Gastrocnemius medialis (tissue), 4 donors: ENCODE results near the gene AATK. TPM values are rescaled to one million over a fixed set of nuclear protein-coding genes. Genes with fewer than 3 reads are reported as not detected.

ENCODE experiments used
- ATAC-seq, 2 donors: fragments of 150-250 bp; one replicate each; pipeline ENCODE4 v1.9.1; 2016
- DNase-seq, 2 donors: peaks; one replicate each; pipeline ENCODE4 v3.0.0-alpha.2; 2019
- H3K27ac ChIP-seq, 4 donors: fragments of 200-600 bp; sonication (generic); 1 replicate in 1 of 4; 2 replicates in 3 of 4; pipeline ENCODE4 v1.5.1; 2016 to 2018; ENCODE audit warnings: mild to moderate bottlenecking in 2 of 4, moderate library complexity in 1 of 4
- H3K27me3 ChIP-seq, 3 donors: fragments of 200-600 bp; sonication (generic) in 2 of 3; 1 replicate in 1 of 3; 2 replicates in 2 of 3; pipeline versions ENCODE4 v1.5.1 to v1.6.0; 2016 to 2019; ENCODE audit warnings: mild to moderate bottlenecking in 1 of 3, moderate library complexity in 1 of 3
- H3K36me3 ChIP-seq, 2 donors: fragments of 200-600 bp; sonication (generic) in 1 of 2; one replicate each; pipeline ENCODE4 v1.5.1; 2017 to 2018
- H3K4me1 ChIP-seq, 2 donors: fragments of 200-600 bp; sonication (generic) in 1 of 2; one replicate each; pipeline ENCODE4 v1.5.1; 2016 to 2017; ENCODE audit warnings: mild to moderate bottlenecking in 2 of 2
- H3K4me3 ChIP-seq, 4 donors: fragments of 200-600 bp; sonication (generic) in 3 of 4; 1 replicate in 1 of 4; 2 replicates in 3 of 4; pipeline ENCODE4 v1.5.1; 2016 to 2019; ENCODE audit warnings: mild to moderate bottlenecking in 2 of 4
- H3K9me3 ChIP-seq, 3 donors: fragments of 200-600 bp; sonication (generic) in 2 of 3; 1 replicate in 1 of 3; 2 replicates in 2 of 3; pipeline ENCODE4 v1.5.1; 2016 to 2019
- CTCF ChIP-seq, 5 experiments: fragments of 450-650 bp in 3 of 5; fragments of 200-600 bp in 2 of 5; sonication (generic) in 2 of 5; IDR thresholded peaks in 4 of 5; conservative IDR thresholded peaks in 1 of 5; 1 replicate in 4 of 5; 2 replicates in 1 of 5; pipeline ENCODE4 v1.5.1; 2016 to 2019; ENCODE audit warnings: antibody characterized with exemption in 5 of 5, mild to moderate bottlenecking in 3 of 5, moderate library complexity in 3 of 5
- POLR2A ChIP-seq, 2 donors: fragments of 450-650 bp; IDR thresholded peaks; one replicate each; pipeline ENCODE4 v1.6.1; 2017; ENCODE audit warnings: antibody characterized with exemption in 2 of 2, mild to moderate bottlenecking in 2 of 2, moderate library complexity in 2 of 2
- in situ Hi-C, 4 donors: fragments of 200-750 bp; cut with MboI; loops; one replicate each; pipeline versions ENCODE4 v1.15.0 to v1.8.0; 2017; ENCODE audit warnings: low sequenced_read_pairs in 4 of 4
- intact Hi-C: fragments of 100-400 bp; cut with DNase I; formaldehyde crosslinking; loops from one replicate; pipeline ENCODE4 v1.15.1; 2023; ENCODE audit warnings: low total_unique reads
- total RNA-seq, 4 donors: library from RNA; depleted of rRNA; stranded (reverse); fragments of >200 nt; gene quantifications; one replicate each; pipeline versions ENCODE4 v1.1.0 to v1.2.3, GENCODE V29; 2016

The AATK gene
- total RNA-seq, 4 donors from 2014 or later, result 0.10 to 1.3 (median 0.80) TPM

- TF ChIP-seq POLR2A (IDR thresholded peaks at IDR 0.05) (no peak), CTCF (IDR thresholded peaks at IDR 0.05 in 4 of 5, conservative IDR thresholded peaks at IDR 0.05 in 1 of 5) (no peak)
- Histone ChIP-seq H3K9me3 (no peaks in the 10 kb centered on the region), H3K36me3 (no peaks in the 10 kb centered on the region), H3K4me3 (no peak overlapping the region), H3K4me1 (no peaks in the 10 kb centered on the region), H3K27me3 (peaks cover 0 to 5% (median 0%) of the 10 kb centered on the region in 3 donors), H3K27ac (no peak overlapping the region)
- in situ Hi-C loops (loop anchor here in 1 of 4 donors (25.0 kb wide), 1 partner anchor 111 kb away; the partner anchor contains the start of genes NDUFAF8 and TEPSIN), intact Hi-C loops (no loop called here)
- no peak for DNase-seq
- ATAC-seq, result no peak
Observed at GRCh38 chr17:81126281-81127132, 39.5 kb downstream of the AATK start.

GRCh38 chr17:81125573-81126081 lies 40.4 kb downstream of the AATK start:
- no peak for TF ChIP-seq POLR2A (IDR thresholded peaks at IDR 0.05)
- TF ChIP-seq CTCF (IDR thresholded peaks at IDR 0.05 in 4 of 5, conservative IDR thresholded peaks at IDR 0.05 in 1 of 5), result no peak
- peaks cover 0 to 5% (median 0%) of the 10 kb centered on the region in 3 donors for H3K27me3 ChIP-seq
- DNase-seq (no peak), ATAC-seq (peak in 1 of 2 donors; percentile 22)
- in situ Hi-C loops, result loop anchor here in 1 of 4 donors (25.0 kb wide), 1 partner anchor 112 kb away; the partner anchor contains the start of genes NDUFAF8 and TEPSIN
- H3K27ac ChIP-seq, result no peak overlapping the region
- no peaks in the 10 kb centered on the region for H3K4me1 ChIP-seq
- no peak overlapping the region for H3K4me3 ChIP-seq
- H3K36me3 ChIP-seq, result no peaks in the 10 kb centered on the region
- intact Hi-C loops, result no loop called here
- H3K9me3 ChIP-seq, result no peaks in the 10 kb centered on the region

- peaks cover 0 to 5% (median 0%) of the 10 kb centered on the region in 3 donors for H3K27me3 ChIP-seq
- H3K27ac ChIP-seq, result no peak overlapping the region
- H3K4me3 ChIP-seq, result no peak overlapping the region
- H3K4me1 ChIP-seq, result no peaks in the 10 kb centered on the region
- intact Hi-C loops, result no loop called here
- no peaks in the 10 kb centered on the region for H3K36me3 ChIP-seq
- DNase-seq (no peak), ATAC-seq (no peak)
- no peaks in the 10 kb centered on the region for H3K9me3 ChIP-seq
- TF ChIP-seq CTCF (IDR thresholded peaks at IDR 0.05 in 4 of 5, conservative IDR thresholded peaks at IDR 0.05 in 1 of 5) (no peak), POLR2A (IDR thresholded peaks at IDR 0.05) (no peak)
- in situ Hi-C loops, result no loop called here
Observed at GRCh38 chr17:81124377-81124776, 41.6 kb downstream of the AATK start.

- ATAC-seq (no peak), DNase-seq (no peak)
- intact Hi-C loops, result no loop called here
- Histone ChIP-seq H3K4me1 (no peaks in the 10 kb centered on the region), H3K27me3 (peaks cover 0 to 5% (median 0%) of the 10 kb centered on the region in 3 donors), H3K27ac (no peak overlapping the region), H3K9me3 (no peaks in the 10 kb centered on the region), H3K36me3 (no peaks in the 10 kb centered on the region), H3K4me3 (no peak overlapping the region)
- in situ Hi-C loops, result no loop called here
- TF ChIP-seq POLR2A (IDR thresholded peaks at IDR 0.05), result no peak
- TF ChIP-seq CTCF (IDR thresholded peaks at IDR 0.05 in 4 of 5, conservative IDR thresholded peaks at IDR 0.05 in 1 of 5), result no peak
Observed at GRCh38 chr17:81123052-81124048, 42.7 kb downstream of the AATK start.
